ENCODE results near the gene EML5.

EML5 gene

DNA sequence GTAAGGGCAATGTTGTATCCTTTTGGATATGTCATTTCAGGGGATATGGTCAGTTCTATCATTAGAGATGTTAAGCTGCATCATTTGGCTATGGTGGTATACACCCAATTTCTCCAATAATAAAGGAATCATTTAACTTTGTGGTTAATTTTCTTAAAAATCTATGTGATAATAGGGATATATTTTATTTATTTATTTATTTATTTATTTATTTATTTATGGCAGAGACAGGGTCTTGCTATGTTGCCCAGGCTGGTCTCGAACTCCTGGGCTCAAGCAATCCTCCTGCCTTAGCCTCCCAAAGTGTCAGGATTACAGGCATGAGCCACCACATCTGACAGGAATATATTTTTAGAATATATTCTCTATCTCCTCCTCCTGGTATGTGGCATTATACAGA, 85.7 kb downstream of the EML5 start:
- DNase-seq (ENCODE audit: low spot score) = no peak

DNA sequence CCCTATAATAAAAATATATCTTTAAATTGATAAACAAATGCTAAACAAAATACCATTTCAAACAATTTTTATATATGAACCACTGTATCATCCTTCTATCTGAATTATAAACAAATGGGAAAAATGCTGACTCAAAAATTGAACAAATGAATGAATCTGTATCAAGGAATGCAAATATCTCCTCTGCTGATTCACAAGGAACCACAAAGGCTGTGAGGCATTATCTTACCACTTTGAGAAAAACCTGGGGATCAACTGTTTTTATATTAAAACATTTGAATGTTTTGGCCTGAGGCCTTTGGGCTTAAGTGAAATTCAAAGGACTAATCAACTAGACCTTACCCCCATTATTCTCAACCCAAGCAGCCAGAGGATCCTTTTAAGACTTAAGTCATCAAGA, 86.3 kb downstream of the EML5 start:
- DNase-seq (ENCODE audit: low spot score) = no peak

DNA sequence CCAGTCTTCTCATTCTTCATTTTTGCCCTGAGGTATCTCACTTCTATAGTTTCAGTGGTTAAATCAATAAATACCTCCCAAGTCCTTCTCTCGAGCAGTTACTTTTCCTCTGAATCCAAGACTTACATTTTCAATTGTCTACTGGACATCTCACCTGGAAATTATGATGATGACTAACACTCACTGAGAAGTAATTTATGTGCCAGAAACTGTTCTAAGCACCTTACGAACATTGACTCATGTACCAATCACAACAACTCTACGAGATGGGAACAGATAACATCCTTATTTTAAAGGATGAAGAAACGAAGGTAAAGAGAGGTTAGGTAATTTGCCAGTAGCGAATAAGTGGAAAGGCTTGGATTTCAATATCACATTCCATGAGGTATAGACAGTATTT, 94.1 kb downstream of the EML5 start:
- no peak for DNase-seq (ENCODE audit: low spot score)

DNA sequence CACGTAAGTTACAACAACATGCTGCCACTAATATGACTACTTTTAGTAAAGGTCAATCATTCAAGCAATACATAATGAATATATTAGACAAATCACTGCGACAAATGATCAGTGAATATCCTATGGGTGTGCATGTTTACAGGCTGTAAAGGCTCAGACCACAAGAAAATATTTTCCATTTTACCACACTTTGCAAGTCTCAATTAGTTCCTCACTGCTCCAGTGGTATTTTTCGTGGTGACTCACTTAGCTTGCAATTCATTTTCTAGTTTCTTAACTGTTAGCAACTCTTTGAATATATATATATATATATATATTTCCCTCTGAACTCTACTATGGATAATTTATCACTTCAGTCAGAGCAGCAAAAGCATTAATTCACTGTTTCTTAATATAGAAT, 96.9 kb downstream of the EML5 start:
- DNase-seq (ENCODE audit: low spot score) = no peak

DNA sequence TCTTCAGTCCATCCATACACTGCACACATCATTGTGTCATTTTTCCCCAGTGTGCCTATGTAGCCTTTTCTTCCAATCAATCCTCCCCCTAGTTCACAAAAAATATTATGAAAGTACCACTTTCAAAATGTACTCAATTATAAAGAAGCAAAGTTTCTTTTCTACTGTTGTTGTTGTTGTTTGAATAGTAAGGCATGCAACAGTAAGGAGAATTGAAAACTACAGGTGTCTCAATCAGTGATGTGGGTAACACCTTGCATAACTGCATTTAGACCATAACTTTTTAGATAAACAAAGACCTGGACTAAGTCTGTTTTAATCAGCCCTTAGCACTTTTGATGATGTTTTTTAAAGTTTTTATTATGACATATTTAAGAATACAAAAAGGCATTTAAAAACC, 104.4 kb downstream of the EML5 start:
- no peak for DNase-seq (ENCODE audit: low spot score)

DNA sequence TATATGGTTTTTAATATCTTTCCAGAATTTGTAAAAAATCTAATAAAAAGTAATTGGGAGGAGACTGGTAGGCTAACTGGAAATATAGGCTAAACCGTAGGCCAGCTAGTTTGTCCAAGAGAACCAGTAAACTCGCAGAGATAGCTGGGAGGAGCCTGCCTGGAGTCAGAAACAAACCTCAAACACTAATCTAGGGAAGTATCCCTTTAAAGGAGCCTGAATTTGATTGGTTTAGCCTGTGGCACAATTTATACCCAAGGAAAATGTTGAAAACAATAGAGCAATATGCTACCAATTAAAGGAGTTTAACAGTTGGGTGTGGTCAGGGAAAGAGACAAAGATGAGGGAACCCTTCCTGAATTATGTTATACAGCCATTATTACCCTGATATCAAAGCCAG, 109.6 kb downstream of the EML5 start:
- DNase-seq (ENCODE audit: low spot score) = no peak

DNA sequence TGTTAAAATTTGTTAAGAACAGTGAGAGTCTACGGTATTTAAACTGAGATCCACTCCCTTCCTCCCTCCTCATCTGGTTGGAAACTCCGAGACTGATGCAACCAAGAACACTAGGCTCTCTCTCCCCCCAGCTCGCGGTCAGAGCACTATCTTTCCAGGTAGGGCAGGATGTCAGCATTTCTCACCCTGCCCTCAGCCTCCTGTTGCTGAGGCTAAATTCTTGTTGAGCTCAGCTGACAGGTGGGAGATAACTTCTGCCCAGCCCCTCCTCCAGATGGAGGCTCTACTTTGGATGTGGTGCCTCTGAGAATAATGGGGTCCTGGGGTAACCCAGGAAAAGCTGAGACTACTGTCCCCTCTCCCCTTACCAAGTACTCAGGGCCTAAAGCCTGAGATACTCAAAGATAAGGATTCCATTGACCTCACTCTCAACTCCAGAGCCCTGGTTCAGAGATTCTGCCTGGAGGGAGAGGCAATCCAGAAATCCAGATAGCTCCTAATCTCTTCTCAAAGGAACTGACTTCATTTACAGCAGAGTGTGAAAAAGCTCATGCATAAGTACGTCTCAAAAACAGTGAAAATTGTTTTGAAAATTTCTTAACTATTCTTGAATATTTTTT, 110.1 kb downstream of the EML5 start:
- DNase-seq (ENCODE audit: low spot score) = no peak

DNA sequence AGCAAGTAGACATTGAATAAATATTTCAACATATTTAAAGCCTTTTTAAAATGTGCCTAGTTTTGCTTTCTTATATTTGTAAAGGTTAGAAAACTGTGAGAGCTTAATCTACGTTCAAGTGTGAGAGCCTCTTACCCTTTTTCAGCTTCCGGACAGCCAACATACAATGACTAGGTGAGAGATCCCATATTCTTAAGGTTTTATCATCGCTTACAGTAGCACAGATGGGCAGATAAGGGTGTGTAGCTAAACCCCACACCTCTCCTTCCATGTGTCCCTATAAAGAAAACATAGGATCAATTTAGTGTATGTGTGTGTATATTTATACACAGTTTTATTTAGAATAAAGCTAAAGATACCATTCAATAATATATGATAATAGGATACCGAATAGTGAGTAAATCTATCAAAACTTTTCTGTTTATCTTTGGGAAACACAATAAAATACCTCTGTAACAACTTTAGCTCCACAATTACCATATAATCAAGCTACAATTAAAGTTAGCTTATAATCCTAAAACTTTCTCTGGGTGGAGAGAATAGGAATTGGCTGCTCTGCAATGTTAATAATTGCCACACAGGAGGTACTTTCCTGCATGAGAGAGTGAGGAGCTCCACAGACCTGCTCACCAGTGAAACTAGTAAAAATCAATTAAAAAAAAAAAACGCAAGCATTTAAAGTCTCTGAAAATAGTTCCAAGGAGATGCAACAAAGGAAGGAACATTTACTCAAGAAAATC, 110.8 kb downstream of the EML5 start:
- DNase-seq (ENCODE audit: low spot score) = no peak

DNA sequence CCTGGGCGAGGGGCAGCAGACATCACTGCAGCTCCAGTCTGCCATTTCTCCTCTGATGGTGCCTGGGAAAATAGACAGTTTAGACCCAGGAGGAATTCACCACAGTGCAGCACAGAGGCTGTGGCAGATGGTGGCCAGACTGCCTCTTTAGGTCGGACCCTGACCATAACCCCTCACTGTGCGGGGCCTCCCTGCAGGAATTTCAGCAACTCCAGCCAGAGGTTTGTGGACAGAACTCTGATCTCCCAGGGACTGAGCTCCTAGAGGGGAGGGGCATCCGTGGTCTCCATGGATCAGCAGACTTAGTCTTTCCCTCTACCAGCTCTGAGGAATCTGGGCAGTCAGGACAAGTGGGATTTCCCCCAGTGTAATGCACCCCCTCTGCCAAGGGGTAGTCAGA, 123.4 kb downstream of the EML5 start:
- DNase-seq (ENCODE audit: low spot score) = no peak

DNA sequence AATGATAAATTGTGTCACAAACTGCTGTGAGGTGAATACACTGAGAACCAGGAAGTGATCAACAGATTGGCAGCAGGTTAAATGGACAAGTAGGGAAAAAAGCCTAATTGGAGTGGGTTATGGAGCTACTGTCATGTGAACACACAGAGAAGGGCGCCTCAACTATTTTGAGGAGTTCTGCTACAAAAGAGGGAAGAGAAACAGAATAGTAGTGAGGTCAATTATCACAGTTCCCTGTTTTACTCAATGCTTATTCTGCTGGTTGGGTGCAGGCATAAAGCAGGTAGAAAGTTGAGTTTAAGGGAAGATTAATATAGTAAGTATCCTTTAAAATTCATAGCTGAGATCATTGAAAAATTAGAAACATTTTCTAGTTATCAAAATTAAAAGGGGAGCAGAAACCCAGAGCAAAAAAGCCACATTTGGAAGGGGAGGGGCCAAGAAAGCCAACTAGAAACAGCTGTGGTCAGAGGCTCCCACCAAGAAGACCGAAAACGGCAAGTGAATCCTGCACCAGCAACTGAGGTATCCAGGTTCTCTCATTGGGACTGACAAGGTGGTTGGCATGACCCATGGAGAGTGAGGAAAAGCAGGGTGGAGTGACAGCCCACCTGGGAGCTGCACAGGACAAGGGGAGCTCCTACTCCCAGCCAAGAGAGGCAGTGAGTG, 124.2 kb downstream of the EML5 start:
- DNase-seq (ENCODE audit: low spot score) = peak; percentile 37

DNA sequence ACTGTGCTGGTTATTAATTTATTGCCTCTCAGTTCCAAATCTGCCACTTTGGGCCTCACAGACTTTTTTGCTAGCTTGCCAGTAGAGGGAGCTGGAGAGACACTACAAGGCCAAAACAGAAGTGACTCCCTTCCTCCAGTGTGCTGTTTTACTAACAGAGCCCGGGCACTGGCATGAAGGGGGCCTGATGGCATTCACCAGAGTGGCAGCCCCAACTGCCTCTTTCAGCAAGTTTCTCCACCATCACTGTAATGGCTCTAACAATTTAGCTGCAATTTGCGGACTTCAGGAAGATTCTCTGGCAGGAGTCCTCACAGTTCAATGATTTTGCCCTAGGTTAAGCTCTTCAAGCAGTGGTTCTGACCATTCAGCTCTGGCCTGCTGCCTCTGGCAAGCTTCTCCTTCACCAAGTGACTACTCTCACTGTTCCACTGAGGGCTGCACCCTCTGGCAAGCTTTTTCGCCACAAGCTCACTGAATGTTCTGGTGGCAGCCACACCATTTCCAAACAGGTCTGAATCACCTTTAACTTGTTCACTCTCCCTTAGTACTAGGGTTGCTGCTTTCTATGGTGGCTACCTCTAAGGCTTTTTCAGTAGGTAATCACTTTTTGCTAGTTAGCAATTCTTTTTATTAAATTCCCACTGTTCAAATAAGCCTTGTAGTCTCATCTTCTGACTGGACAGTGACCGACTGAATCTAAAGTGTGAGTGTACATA, 125.0 kb downstream of the EML5 start:
- DNase-seq (ENCODE audit: low spot score) = peak; percentile 80

DNA sequence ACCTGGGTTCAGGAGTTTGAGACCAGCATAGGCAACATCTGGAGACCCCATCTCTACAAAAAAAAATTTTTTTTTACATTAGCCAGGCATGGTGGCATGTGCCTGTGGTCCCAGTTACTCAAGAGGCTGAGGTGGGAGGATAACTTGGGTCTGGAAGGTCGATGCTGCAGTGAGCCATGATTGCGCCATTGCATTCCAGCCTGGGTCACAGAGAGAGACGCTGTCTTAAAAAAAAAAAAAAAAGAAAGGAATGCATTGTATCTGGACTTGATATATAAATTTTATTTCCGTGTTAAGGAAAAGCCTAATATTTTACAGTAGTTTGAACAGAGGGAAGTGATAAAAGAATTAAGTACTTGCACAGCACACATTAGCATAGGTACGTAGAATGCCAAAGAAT, 132.7 kb downstream of the EML5 start:
- no peak for DNase-seq (ENCODE audit: low spot score)

DNA sequence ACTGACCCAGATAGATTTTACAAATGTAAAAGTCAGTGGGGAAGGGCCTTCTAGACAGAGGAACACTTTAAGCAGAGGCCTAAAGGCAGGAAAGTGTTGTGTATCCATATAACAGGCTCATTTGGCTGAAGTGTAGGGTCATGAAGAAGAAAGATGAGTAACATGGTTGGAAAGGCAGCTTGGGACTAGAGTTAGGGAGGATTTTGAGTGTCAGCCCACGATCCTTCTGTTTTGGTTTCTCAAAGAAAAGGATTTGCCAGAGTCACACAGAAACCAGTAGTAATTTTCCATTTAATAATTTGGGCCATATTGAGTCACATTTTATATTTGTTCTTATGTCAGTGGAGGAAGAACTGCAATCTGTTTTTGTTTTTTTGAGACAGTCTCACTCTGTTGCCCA, 153.5 kb downstream of the EML5 start:
- DNase-seq (ENCODE audit: low spot score) = no peak

DNA sequence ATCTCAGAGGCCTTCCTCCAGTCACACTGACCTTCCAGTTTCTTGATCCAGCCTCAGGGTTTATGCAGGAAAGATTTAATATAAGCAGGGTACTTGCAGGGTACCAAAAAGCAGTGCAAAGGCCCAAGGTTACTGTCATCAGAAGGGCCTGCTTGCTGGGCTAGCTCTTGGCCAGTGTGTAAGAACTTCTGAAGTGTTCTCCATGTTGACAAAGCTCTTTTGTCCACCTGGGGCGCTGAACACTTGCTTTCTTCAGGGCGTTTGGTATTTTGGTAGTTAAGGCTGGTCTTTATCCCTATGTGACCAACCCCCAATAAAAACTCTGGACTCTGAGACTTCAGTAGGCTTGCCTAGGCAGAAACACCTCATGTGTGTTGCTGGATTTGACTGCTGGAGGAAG, 160.2 kb downstream of the EML5 start:
- no peak for DNase-seq (ENCODE audit: low spot score)

DNA sequence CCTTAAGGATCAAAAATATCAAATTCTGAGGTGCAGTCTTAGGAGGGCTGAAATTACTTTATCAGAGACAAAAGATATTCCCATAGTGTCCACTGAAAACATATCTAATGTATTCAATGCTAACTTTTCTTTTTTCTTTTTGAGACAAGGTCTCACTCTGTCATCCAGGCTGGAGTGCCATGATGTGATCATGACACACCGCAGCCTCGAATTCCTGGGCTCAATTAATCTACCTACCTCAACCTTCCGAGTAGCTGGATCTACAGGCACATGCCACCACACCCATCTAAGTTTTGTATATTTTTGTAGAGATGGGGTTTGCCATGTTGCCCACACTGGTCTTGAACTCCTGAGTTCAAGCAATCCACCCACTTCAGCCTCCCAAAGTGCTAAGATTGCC, 161.7 kb downstream of the EML5 start:
- no peak for DNase-seq (ENCODE audit: low spot score)

DNA sequence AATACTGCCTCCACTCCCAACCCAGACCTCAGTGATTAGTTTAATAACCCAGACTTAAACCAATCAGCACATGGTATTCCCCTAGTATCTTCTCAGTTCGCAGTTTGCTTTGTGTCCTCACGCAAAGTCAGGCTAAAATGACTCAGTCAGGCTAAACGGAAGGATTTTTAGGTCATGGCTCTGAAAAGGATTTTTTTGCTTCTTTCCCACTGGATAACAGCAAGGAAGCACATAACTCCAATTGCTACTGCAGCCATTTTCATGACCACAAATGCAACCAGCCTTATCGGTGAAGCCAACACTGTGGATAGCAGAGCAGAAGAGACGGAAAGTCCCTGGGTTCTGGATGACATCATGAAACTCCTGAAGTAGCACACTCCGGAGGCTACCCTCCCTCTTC, 162.2 kb downstream of the EML5 start:
- DNase-seq (ENCODE audit: low spot score) = no peak

DNA sequence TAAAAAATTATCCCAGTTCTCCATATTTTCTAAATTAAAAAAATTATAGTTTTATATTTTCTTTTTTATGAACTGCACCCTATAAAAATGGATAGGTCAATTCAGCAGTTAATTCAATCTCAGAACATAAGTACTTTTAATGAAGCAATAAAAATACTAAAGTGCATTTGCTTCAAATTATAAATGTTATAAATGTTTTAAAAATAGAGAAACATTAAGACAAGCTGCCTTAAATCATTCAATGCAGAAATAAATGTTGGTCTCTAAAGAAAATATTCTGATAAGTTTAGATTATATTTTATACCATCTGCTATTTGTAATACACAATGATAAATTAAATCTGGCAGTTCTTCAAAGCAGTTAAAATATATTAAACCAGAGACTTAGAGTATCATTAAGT, 164.3 kb downstream of the EML5 start:
- no peak for DNase-seq (ENCODE audit: low spot score)

DNA sequence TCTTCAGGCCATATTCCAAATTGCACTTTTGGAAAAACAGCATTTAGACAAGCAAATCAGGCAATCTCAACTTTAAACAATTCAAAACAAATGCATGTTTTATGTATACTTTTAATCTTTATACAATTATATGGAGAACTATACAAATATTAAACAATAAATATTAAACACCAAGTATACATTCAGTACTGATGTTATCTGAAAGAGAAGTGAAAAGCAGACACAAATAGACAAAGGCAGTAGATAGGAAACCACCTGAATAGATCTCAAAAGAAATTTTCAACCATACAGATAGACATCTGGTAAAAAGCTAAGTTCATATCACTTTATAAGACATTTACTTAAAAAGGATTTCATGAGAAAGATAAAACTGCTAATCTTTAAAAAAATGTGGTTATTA, 164.7 kb downstream of the EML5 start:
- no peak for DNase-seq (ENCODE audit: low spot score)

DNA sequence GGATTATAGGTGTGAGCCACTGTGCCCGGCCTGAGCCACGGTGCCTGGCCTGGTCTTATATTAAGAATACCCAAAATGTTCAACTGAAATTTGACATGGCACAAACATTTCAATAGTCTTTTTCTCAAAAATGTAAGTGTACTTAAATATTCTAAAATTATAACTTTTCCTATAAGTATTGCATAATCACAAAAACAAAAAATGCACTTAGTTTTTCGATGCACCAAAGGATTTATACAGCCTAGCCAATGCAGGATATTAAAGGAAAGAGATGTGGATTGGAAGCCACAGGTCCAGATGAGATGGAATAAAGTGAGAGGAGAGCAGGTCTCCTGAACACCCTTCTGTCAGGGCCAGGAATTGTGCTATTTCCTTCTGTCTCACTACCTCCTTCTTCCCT, 167.1 kb downstream of the EML5 start:
- no peak for DNase-seq (ENCODE audit: low spot score)

DNA sequence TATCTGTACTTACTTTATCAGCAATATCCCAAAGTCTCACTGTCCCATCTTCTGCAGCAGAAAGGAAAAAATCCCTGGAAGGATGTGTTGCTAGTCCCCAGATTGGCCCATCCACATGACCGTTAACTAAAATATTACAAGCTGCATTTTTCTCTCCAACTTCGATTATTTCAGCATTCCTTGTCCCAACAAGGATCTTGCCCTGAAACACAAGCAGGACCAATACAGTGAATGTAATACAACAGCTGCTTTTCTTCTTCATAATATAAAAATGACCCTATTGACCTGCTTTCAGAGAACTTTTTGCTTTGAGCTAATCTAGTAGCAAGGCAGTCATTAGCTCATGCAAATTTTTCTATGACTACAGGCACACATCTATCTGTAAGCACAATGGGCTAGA, 171.7 kb downstream of the EML5 start:
- no peak for DNase-seq (ENCODE audit: low spot score)

DNA sequence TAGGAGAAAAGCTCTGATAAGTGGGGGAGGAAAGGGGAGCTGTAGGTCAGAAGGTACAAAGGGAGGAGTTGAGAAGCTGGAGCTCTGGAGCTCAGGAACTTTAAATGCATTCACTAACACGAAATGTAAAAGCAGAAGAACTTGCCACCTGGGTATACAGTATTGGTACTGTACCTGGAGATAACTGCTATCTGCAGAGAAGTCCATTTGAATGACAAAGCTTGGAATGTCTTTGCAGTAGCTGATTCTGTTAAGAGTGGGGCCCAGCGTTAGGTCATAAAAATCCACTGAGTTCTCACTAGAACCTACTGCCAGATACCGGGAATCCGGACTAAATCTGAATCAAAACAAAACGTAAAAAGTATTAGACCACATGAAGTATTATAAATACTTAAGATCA, 174.3 kb downstream of the EML5 start:
- DNase-seq (ENCODE audit: low spot score) = no peak

DNA sequence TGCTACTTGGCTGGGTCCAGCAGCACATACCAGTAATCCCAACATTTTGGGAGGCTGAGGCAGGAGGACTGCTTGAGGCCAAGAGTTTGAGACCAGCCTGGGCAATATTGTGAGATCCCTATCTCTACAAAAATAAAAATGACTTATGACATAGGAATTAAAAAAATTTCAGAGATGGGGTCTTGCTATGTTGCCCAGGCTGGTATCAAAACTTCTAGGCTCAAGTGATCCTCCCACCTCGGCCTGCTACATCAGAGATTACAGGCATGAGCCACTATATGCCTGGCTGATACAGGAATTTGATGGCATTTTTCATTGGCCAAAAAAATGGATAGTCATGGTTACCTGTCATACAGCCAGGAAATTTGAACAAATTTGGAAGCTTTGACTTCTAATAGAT, 175.3 kb downstream of the EML5 start:
- DNase-seq (ENCODE audit: low spot score) = no peak

DNA sequence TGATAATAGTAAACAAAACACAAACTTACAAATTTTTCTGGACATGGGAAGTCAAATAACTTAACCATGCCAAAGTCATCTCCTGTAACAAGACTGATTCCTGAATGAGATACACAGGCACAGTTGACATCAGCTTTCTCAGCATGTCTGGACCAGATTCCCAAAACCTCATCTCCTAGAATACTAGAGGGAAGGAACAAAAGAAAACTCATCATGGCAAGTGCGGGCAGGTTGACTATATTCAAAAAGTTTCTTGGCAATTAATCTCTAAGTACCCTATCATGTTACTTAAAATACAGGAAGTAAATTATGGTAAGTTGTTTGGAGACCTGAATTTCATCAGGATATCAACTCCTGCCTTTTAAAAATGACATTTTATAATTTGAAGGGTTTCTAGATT, 176.1 kb downstream of the EML5 start:
- no peak for DNase-seq (ENCODE audit: low spot score)
